ENCODE measurements around the gene USP10.

- TF ChIP-seq TAF1 (IDR thresholded peaks at IDR 0.05; ENCODE audit: low read depth) (no peak), EP300 (IDR thresholded peaks at IDR 0.05; ENCODE audit: borderline replicate concordance) (no peak), USF1 (IDR thresholded peaks at IDR 0.05) (no peak), TCF12 (IDR thresholded peaks at IDR 0.05; ENCODE audit: low read depth) (no peak), YY1 (IDR thresholded peaks at IDR 0.05; ENCODE audit: low read depth) (no peak), FOXM1 (IDR thresholded peaks at IDR 0.05; ENCODE audit: borderline replicate concordance, low read depth) (no peak), EGR1 (IDR thresholded peaks at IDR 0.05) (no peak), REST (IDR thresholded peaks at IDR 0.05; ENCODE audit: low read depth) (no peak), CREB1 (IDR thresholded peaks at IDR 0.05; ENCODE audit: low read depth) (no peak), TEAD4 (IDR thresholded peaks at IDR 0.05) (no peak), CEBPB (IDR thresholded peaks at IDR 0.05) (no peak), RAD21 (IDR thresholded peaks at IDR 0.05; ENCODE audit: low read depth) (no peak), NFIC (IDR thresholded peaks at IDR 0.05) (no peak), MAX (IDR thresholded peaks at IDR 0.05) (peak; percentile 53; the same call in 1 of the 2 replicates)
Observed at GRCh38 chr16:84741340-84741830, 41.6 kb downstream of the USP10 start.
